ENCODE data around the gene GTPBP4.

The GTPBP4 gene

GRCh38 chr10:997266-998022, 9.2 kb downstream of the GTPBP4 start:
- no peaks in the 10 kb centered on the region for H3K9me2 ChIP-seq (ENCODE audit: low read depth, low read length)
- H3K4me1 ChIP-seq (ENCODE audit: insufficient read depth, low read length, severe bottlenecking): no peaks in the 10 kb centered on the region
- H3K4me2 ChIP-seq (ENCODE audit: low read length): no peak overlapping the region
- H4K20me1 ChIP-seq (ENCODE audit: insufficient read depth, low read length): no peaks in the 10 kb centered on the region
- no peak overlapping the region for H3K4me3 ChIP-seq (ENCODE audit: low read depth, low read length, poor library complexity, severe bottlenecking)
- TF ChIP-seq CTCF (IDR thresholded peaks at IDR 0.05; ENCODE audit: low read length) (no peak), EZH2 (IDR thresholded peaks at IDR 0.05; ENCODE audit: borderline replicate concordance, low read length) (no peak)
- H3F3A ChIP-seq (ENCODE audit: insufficient read depth, low read length): no peaks in the 10 kb centered on the region
- peaks cover 8% of the 10 kb centered on the region for H3K79me2 ChIP-seq (ENCODE audit: insufficient read depth, low read length)
- no peak overlapping the region for H2AFZ ChIP-seq (ENCODE audit: low read length)
- H3K9ac ChIP-seq (ENCODE audit: low read length): no peak overlapping the region
- no peaks in the 10 kb centered on the region for H3K27me3 ChIP-seq (ENCODE audit: insufficient read depth, low read length)
- 0 out of 2 replicates have a peak, but pooled peaks cover 3% of the 10 kb centered on the region for H3K9me3 ChIP-seq (ENCODE audit: low read length)
- no peak overlapping the region for H3K27ac ChIP-seq (ENCODE audit: low read depth, low read length, poor library complexity, severe bottlenecking)
- H3K36me3 ChIP-seq (ENCODE audit: insufficient read depth, low read length): peaks cover 99% of the 10 kb centered on the region

GRCh38 chr10:1002425-1003006, 14.3 kb downstream of the GTPBP4 start:
- Histone ChIP-seq H3K27me3 (ENCODE audit: insufficient read depth, low read length) (no peaks in the 10 kb centered on the region), H4K20me1 (ENCODE audit: insufficient read depth, low read length) (no peaks in the 10 kb centered on the region), H3K4me3 (ENCODE audit: low read depth, low read length, poor library complexity, severe bottlenecking) (no peak overlapping the region), H3K36me3 (ENCODE audit: insufficient read depth, low read length) (peaks cover 97% of the 10 kb centered on the region), H3K9ac (ENCODE audit: low read length) (no peak overlapping the region), H3K27ac (ENCODE audit: low read depth, low read length, poor library complexity, severe bottlenecking) (no peak overlapping the region), H3K9me2 (ENCODE audit: low read depth, low read length) (no peaks in the 10 kb centered on the region), H2AFZ (ENCODE audit: low read length) (no peak overlapping the region), H3K4me1 (ENCODE audit: insufficient read depth, low read length, severe bottlenecking) (no peaks in the 10 kb centered on the region), H3K4me2 (ENCODE audit: low read length) (no peak overlapping the region), H3F3A (ENCODE audit: insufficient read depth, low read length) (no peaks in the 10 kb centered on the region), H3K79me2 (ENCODE audit: insufficient read depth, low read length) (no peaks in the 10 kb centered on the region; the same call in 1 of the 2 replicates), H3K9me3 (ENCODE audit: low read length) (0 out of 2 replicates have a peak, but pooled peaks cover 3% of the 10 kb centered on the region)
- TF ChIP-seq CTCF (IDR thresholded peaks at IDR 0.05; ENCODE audit: low read length) (no peak), EZH2 (IDR thresholded peaks at IDR 0.05; ENCODE audit: borderline replicate concordance, low read length) (no peak)

- Histone ChIP-seq H3K9ac (ENCODE audit: low read length) (no peak overlapping the region), H3K79me2 (ENCODE audit: insufficient read depth, low read length) (no peaks in the 10 kb centered on the region; the same call in 1 of the 2 replicates), H3K4me2 (ENCODE audit: low read length) (no peak overlapping the region), H4K20me1 (ENCODE audit: insufficient read depth, low read length) (no peaks in the 10 kb centered on the region), H3F3A (ENCODE audit: insufficient read depth, low read length) (no peaks in the 10 kb centered on the region), H3K36me3 (ENCODE audit: insufficient read depth, low read length) (peaks cover 98% of the 10 kb centered on the region), H3K9me2 (ENCODE audit: low read depth, low read length) (no peaks in the 10 kb centered on the region), H2AFZ (ENCODE audit: low read length) (no peak overlapping the region), H3K27me3 (ENCODE audit: insufficient read depth, low read length) (no peaks in the 10 kb centered on the region), H3K4me1 (ENCODE audit: insufficient read depth, low read length, severe bottlenecking) (no peaks in the 10 kb centered on the region), H3K27ac (ENCODE audit: low read depth, low read length, poor library complexity, severe bottlenecking) (no peak overlapping the region), H3K9me3 (ENCODE audit: low read length) (0 out of 2 replicates have a peak, but pooled peaks cover 3% of the 10 kb centered on the region), H3K4me3 (ENCODE audit: low read depth, low read length, poor library complexity, severe bottlenecking) (no peak overlapping the region)
- no peak for TF ChIP-seq EZH2 (IDR thresholded peaks at IDR 0.05; ENCODE audit: borderline replicate concordance, low read length)
- TF ChIP-seq CTCF (IDR thresholded peaks at IDR 0.05; ENCODE audit: low read length): no peak
Measured at GRCh38 chr10:1003884-1004670, 15.8 kb downstream of the GTPBP4 start.
